Measurements from ENCODE around the gene GIPR. TPM values are rescaled to one million over a fixed set of nuclear protein-coding genes. Genes with fewer than 3 reads are reported as not detected.

The GIPR gene
- total RNA-seq, 6 donors from 2014 or later, result 2.9 to 17.8 (median 6.0) TPM

- Histone ChIP-seq H3K27ac (peak overlapping the region; percentile 27 to 77 (median 55)), H3K27me3 (peaks cover 0 to 18% (median 8%) of the 10 kb centered on the region in 4 donors), H3K4me3 (peak overlapping the region in 3 of 4 donors; percentile 47 to 57 (median 50)), H3K9me3 (no peaks in the 10 kb centered on the region), H3K4me1 (peaks cover 24 to 28% (median 26%) of the 10 kb centered on the region in 4 donors), H3K36me3 (no peaks in the 10 kb centered on the region)
- peak; percentile 7 to 41 for ATAC-seq (ENCODE audit: low FRiP score in 2 of 2)
- TF ChIP-seq CTCF (IDR thresholded peaks at IDR 0.05) (no peak), POLR2AphosphoS5 (IDR thresholded peaks at IDR 0.05) (no peak), POLR2A (IDR thresholded peaks at IDR 0.05) (no peak), EP300 (IDR thresholded peaks at IDR 0.05) (no peak)
- 6 to 20% methylated on average over 5 to 25 of the region's 28 CpGs for WGBS, 2 donors
- DNase-seq, result peak in 1 of 2 donors; percentile 37
Measured at GRCh38 chr19:45676851-45677263, 8.8 kb downstream of the GIPR start.

DNA sequence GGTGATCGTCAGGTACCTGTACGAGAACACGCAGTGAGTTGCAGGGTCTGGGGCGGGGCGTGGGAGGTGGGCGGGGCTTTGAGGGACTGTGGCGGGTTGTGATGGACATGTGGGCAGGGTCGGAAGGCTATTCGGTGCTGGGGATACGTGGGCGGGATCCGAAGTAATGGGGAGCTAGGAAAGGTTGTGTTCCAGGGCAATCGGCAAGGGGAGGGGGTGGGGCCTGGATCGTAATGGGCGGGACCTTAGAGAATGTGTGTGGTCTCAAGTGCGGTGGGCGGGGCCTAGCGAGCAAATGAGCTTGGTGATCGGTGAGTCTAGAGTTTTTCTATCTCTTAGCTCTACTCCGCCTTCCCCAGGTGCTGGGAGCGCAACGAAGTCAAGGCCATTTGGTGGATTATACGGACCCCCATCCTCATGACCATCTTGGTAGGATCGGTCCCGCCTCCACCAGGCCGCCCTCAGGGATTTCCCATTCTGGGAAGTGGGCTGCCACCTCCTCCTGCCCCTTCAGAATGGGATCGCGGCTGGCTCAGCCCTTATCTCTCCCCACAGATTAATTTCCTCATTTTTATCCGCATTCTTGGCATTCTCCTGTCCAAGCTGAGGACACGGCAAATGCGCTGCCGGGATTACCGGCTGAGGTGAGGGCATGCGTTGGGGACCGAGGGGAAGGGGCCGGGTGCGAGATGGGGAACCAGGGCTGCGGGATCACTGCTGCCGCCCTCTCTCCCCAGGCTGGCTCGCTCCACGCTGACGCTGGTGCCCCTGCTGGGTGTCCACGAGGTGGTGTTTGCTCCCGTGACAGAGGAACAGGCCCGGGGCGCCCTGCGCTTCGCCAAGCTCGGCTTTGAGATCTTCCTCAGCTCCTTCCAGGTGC, 9.6 kb downstream of the GIPR start:
- Histone ChIP-seq H3K27ac (peak overlapping the region in 3 of 4 donors; percentile 51 to 77 (median 59)), H3K9me3 (no peaks in the 10 kb centered on the region), H3K4me1 (peaks cover 26 to 32% (median 28%) of the 10 kb centered on the region in 4 donors), H3K27me3 (peaks cover 0 to 18% (median 8%) of the 10 kb centered on the region in 4 donors), H3K36me3 (no peaks in the 10 kb centered on the region), H3K4me3 (peak overlapping the region in 3 of 4 donors; percentile 47 to 57 (median 50))
- peak in 1 of 6 experiments; percentile 44 for TF ChIP-seq CTCF (IDR thresholded peaks at IDR 0.05)
- TF ChIP-seq POLR2A (IDR thresholded peaks at IDR 0.05), result peak in 1 of 4 donors; percentile 11
- no peak for TF ChIP-seq POLR2AphosphoS5 (IDR thresholded peaks at IDR 0.05)
- ATAC-seq (ENCODE audit: low FRiP score in 2 of 2) (peak; percentile 63 to 92), DNase-seq (peak; percentile 97)
- 1 to 3% methylated on average over 29 to 47 of the region's 49 CpGs for WGBS, 2 donors

GRCh38 chr19:45681391-45682015, 13.5 kb downstream of the GIPR start:
- H3K27me3 ChIP-seq, result peaks cover 0 to 18% (median 8%) of the 10 kb centered on the region in 4 donors
- peak overlapping the region; percentile 59 to 83 (median 68) for H3K27ac ChIP-seq
- TF ChIP-seq EP300 (IDR thresholded peaks at IDR 0.05), result no peak
- TF ChIP-seq POLR2AphosphoS5 (IDR thresholded peaks at IDR 0.05), result peak in 1 of 2 donors; percentile 26
- TF ChIP-seq POLR2A (IDR thresholded peaks at IDR 0.05), result peak in 1 of 4 donors; percentile 51
- peak; percentile 98 to 99 (median 98) for TF ChIP-seq CTCF (IDR thresholded peaks at IDR 0.05)
- peaks cover 26 to 31% (median 27%) of the 10 kb centered on the region in 4 donors for H3K4me1 ChIP-seq
- peaks cover 0 to 27% (median 15%) of the 10 kb centered on the region in 4 donors for H3K36me3 ChIP-seq
- 3 to 7% methylated on average over 14 to 23 of the region's 51 CpGs for WGBS, 2 donors
- ATAC-seq (ENCODE audit: low FRiP score in 2 of 2), result peak; percentile 87 to 94
- peak; percentile 95 to 98 for DNase-seq
- no peaks in the 10 kb centered on the region for H3K9me3 ChIP-seq
- peak overlapping the region in 3 of 4 donors; percentile 28 to 45 (median 36) for H3K4me3 ChIP-seq

- H3K4me3 ChIP-seq, result peak overlapping the region in 1 of 4 donors; percentile 36
- ATAC-seq (ENCODE audit: low FRiP score in 2 of 2), result no peak
- H3K27me3 ChIP-seq, result peaks cover 0 to 12% (median 6%) of the 10 kb centered on the region in 4 donors
- WGBS, 2 donors, result 76 to 79% methylated on average over 8 of the region's 8 CpGs
- peaks cover 6 to 33% (median 21%) of the 10 kb centered on the region in 4 donors for H3K36me3 ChIP-seq
- peaks cover 19 to 25% (median 21%) of the 10 kb centered on the region in 4 donors for H3K4me1 ChIP-seq
- no peak for DNase-seq
- TF ChIP-seq CTCF (IDR thresholded peaks at IDR 0.05) (no peak), EP300 (IDR thresholded peaks at IDR 0.05) (no peak), POLR2AphosphoS5 (IDR thresholded peaks at IDR 0.05) (no peak), POLR2A (IDR thresholded peaks at IDR 0.05) (no peak)
- peak overlapping the region; percentile 59 to 83 (median 68) for H3K27ac ChIP-seq
- no peaks in the 10 kb centered on the region for H3K9me3 ChIP-seq
Measured at GRCh38 chr19:45682117-45682516, 14.1 kb downstream of the GIPR start.

All from upper lobe of left lung (tissue), 6 donors.